HG03460 (cell line): ENCODE results near the gene APBB1IP.
"Not testable (repeated sequence)": the region's sequence is repeated elsewhere in the genome, so short reads cannot be mapped to it uniquely, and the experiment has no call there.

ENCODE experiments used
- ATAC-seq: cut with Tn5 transposase; IDR thresholded peaks from one replicate; pipeline ENCODE4 v1.9.1; 2021; ENCODE audit not compliant: unreplicated experiment

The APBB1IP gene

DNA sequence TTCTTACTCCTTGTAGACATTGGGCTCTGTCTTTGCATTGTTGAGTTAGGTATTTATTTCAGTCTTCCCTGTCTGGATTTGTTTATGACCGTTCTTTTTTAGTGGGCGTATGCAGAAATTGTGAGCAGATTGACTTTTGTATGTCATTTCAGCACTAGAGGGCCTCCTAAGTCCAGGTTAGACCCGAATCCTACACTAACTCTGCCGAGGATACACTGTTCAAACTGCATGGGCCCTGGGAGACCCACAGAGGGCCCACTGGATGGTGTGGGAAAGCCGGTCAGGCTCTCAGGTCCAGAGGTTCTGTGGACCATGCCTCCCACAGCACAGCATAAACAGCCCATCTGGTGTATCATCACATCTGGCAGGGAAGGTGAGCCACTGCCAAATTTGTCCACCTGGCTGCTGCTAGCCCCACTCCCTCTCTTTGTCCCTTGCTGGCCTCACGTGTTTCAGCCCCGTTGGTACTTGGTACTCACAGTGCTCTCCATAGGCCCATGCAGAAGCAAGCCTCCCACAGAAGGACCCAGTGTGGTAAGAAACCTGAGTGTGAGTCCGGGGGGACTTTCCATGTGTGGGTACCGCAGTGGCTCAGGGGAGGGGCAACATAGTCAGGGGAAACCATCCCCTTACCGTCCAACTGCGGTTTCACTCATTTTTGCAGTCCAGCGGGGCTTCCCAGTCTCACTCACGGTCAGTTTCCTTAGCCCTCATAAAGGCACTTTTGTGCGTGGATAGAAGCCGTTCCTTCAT, 112.8 kb downstream of the APBB1IP start:
- no peak for ATAC-seq

GRCh38 chr10:26554246-26554645, 116.1 kb downstream of the APBB1IP start:
- ATAC-seq = no peak

DNA sequence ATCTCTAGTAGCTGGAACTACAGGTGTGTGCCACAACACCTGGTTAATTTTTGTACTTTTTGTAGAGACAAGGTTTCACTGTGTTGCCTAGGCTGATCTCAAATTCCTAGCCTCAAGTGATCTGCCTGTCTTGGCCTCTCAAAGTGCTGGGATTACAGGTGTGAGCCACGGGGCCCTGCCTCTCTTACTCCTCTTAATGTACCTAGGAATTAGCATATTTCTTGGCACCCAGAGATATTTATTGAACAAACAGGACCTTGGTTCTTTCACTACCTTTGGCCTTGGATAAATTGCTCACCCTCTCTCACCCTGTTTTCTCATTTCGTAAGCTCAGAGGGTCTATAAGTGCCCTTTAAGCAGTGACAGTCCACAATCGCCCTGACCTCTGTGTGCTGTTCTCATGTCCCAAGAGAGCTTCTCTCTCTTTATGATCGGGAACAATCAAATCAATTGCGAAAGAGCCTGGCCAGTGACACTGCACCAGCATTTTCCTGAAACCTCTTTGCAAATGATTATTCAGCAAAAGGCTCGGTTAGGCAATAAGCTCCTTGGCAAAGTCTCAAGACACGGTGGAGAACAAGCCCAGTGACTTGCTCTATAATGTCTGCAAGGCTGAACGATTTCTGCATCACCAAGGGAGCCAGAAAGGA, 117.7 kb downstream of the APBB1IP start:
- ATAC-seq = no peak

DNA sequence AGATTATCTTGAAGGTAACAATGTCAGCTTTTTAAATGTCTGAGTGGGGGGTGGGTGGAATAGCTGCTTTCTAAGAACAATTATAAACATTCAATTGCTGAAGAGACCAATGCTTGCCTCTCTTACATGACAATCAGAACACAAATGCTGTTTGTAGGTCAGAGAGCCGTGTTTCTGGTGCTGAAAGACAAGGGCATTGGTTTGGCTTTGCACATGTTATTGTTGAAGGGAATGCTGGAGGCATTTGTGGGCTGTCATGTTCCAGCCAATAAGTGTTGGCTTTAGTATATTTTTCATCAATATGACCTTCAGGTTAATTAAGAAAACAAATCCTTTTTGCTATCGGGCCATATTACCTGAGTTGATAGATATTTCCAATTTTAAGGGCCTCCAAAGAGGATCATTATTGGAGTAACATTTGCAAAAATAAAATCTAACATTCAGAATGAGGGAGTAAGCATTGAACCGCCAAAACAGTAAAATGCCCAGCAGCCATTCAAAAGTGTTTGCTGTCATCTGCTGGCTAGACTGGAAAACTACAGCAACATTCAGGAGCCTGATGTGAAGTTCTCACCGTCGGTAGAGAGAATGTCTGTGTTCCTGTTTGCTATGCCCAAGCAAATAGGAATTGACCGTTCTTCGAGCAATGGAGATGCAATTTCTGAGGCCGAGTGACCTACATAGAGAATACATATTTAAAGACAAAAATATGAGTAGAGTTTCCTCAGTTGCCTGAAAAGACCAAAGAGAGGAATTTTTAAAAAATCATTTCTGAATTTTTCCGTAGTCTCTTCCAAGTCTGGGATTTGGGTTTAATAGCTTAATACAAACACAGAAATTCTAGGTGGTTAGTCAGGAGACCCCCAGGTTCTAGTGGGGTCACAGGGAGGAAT, 118.9 kb downstream of the APBB1IP start:
- ATAC-seq = no peak

DNA sequence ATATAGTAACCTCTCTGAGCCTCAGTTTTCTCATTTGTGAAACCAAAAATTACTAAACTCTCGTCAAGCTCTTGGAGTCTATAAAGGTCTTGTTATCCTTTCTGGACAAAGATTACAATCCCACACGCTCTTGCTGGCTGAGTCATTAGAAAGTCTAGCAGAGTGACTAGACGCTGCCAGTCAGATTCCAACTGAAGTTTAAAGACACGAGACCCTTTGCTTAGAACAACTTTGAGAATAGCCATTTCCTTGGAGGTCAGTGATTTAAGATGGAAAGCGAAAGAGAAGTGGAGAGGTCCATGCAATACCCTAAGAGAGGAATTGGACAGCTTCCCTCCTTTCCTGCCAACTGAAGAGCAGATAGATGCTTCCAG, 119.5 kb downstream of the APBB1IP start:
- ATAC-seq = no peak

DNA sequence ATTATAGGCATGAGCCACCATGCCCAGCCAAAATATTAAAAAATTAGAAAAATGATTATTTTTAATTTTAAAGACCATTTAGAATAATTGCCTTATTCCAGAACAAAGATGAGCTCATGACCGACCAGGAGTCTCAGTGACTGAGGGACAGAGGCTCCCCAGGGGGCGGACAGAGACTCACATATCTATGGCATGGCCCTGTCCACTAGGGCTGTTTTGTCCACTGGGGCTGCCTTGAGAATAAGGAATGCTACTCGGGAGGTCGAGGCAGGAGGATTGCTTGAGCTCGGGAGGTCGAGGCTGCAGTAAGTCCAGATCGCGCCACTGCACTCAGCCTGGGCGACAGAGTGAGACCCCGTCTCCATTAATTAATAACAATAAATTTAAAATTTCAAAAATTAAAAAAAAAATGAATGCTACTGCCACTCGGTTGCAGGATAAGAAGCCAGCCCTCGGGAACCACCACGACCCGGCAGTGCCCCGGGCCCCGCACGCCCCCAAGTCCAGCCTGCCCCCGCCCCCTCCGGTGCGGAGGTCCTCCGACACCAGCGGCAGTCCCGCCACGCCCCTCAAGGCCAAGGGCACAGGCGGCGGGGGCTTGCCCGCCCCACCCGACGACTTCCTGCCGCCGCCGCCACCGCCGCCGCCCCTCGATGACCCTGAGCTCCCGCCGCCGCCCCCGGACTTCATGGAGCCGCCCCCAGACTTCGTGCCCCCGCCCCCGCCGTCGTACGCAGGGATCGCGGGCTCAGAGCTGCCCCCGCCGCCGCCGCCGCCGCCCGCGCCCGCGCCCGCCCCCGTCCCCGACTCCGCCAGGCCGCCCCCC, 128.6 kb downstream of the APBB1IP start:
- no peak for ATAC-seq

DNA sequence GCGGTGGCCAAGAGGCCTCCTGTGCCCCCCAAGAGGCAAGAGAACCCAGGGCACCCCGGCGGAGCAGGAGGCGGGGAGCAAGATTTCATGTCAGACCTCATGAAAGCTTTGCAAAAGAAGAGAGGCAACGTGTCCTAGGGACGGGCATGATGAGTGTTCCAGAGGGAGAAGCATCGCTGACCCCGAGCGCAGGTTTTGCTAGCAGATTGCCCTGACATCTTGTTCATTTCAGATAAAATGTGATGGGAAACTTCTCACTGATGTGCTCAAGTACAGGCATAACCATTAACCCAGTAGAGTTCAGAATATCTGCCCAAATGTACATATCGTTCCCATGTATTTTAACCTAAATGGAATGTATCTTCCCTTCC, 129.2 kb downstream of the APBB1IP start:
- no peak for ATAC-seq

DNA sequence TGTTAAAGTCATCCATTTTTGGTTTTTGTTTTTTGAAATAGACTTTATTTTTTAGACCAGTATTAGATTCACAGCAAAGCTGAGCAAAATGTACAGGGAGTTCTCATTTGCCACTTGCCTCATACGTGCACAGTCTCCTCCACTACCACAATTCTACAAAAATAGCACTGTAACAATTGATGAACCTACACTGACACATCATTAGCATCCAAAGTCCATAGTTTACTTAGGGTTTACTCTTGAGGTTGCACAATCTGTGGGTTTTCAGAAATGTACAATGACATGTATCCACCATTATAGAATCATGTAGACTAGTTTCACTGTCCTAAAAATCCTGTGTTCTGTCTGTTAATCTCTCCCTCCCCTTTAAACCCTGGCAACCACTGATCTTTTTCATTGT, 133.5 kb downstream of the APBB1IP start:
- no peak for ATAC-seq

- no peak for ATAC-seq
Measured at GRCh38 chr10:26573674-26574073, 135.5 kb downstream of the APBB1IP start.

DNA sequence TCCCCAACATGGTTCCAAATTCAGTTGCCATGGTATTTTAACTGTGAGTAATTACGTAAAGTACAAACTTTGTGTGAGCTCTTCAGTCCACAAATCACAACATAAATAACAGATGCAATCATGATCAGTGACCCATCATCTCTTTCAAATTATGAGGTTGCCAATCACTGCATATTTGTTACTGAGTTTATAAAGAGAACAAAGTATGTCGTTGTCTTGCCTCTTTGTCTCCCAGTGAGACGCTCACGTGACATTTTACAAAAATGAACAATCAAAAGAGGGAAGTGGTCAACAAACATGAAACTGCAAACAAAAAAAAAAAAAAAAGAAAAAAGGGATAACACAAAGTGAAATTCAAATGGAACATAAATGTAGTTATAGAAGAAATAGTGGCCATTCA, 136.6 kb downstream of the APBB1IP start:
- peak; percentile 76 for ATAC-seq

DNA sequence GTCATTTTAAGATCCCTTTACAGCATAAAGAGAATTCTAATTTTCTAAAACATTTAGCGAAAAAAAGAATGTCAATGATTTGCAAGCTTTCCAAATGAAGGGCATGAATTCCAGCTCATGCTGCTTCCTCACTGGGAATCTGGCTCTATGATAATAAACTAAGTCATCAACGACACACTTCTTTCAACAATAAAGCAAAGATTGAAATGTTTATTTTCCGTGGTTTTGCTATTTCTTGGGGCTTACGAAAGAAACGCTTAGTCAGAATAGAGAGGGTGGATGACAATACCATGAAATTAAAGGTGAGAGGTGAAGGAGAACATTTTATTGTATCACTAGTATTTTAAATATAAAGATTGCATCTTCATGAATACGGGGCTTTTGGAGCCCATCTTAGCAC, 140.2 kb downstream of the APBB1IP start:
- ATAC-seq = not testable (repeated sequence)

- ATAC-seq = no peak
Measured at GRCh38 chr10:26579256-26580063, 141.3 kb downstream of the APBB1IP start.

DNA sequence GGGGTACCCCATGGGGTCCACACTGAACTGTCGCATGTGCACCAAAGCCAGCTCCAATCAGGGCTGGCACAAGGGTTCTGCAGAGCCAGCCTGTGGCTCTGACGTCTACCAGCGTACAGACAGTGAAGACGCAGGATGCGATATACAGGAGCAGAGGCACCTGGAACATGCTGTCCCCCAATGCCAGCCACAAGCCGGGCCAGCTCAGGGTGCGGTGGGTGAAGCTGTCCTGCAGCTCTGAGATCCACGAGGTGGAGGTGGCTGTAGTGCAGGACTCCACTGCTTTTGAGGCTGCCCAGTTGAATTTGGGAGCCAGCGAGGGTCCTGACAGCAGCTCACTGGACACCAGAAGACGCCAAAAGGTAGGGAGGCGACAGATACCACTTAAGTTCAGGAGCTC, 148.1 kb downstream of the APBB1IP start:
- ATAC-seq = no peak

GRCh38 chr10:26588611-26589010, 150.5 kb downstream of the APBB1IP start:
- ATAC-seq = no peak

DNA sequence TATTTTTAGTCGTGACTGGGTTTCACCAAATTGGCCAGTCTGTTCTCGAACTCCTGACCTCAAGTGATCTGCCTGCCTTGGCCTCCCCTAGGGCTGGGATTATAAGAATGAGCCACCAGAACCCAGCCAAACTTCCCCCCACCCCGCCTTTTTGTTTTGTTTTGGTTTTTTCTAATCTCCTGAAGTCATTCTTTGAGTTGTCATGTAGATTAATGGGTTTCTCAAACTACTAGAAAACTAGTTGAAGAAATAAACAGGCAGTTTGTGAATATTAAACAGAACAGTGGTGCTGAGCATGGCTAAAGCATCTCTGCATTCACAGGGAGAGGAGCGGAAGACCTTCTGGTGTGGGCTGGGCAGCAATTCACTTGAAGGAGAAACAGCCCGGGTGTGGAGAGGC, 151.7 kb downstream of the APBB1IP start:
- not testable (repeated sequence) for ATAC-seq

DNA sequence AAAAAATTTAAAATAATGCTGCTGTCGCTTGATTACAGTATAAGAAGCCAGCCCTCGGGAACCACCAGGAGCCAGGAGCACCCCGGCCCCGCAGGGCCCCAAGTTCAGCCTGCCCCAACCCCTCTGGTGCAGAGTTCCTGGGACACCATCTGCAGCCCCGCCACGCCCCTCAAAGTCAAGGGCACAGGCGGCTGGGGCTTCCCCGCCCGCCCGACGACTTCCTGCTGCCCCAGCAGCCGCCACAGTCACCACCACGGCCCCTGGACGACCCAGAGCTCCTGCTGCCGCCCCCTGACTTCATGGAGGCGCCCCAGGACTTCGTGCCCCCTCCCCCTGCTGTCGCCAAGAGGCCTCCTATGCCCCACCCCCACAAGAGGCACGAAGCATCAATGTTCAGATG, 155.8 kb downstream of the APBB1IP start:
- ATAC-seq = no peak

DNA sequence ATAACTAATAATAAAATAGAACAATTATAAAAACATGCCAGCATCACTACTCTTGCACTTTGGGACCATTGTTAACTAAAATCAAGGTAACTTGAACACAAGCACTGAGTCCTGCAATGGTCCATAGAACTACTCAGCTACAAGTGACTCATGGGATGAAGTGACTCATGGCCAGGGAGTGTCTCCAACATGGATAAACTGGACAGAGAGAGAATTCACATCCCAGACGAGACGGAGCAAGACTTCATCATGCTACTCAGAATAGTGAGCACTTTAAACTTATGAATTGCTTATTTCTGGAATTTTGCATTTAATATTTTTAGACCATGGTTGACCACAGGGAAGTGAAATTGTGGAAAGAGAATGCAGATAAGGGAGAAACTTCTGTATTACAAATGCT, 165.1 kb downstream of the APBB1IP start:
- ATAC-seq = not testable (repeated sequence)

DNA sequence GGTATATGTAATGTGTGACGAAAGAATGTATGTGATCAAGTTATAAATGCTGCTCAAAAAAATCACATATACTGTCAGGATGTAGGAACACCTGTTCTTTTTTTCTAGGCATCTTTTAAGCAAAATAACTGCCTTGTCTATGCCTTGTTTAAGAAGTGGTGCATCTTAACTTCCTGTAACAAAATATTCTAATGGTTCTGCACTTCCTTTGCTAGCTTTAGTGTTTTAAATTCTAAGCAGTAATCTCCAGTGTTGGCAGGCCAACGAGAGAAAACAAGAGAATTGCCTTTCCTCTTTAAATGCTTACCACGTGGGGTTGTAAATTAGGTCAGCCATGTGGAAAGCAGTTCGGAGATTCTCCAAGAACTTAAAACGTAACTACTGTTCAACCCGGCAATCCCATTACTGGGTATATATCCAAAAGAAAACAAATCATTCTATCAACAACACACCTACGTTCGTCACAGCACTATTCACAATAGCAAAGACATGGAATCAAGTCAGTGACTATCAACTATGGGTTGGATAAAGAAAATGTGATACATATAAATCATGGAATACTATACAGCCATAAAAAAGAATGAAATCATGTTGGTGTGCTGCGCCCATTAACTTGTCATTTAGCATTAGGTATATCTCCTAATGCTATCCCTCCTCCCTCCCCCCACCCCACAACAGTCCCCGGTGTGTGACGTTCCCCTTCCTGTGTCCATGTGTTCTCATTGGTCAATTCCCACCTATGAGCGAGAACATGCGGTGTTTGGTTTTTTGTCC, 166.4 kb downstream of the APBB1IP start:
- not testable (repeated sequence) for ATAC-seq

GRCh38 chr10:26606389-26606877, 168.3 kb downstream of the APBB1IP start:
- ATAC-seq = peak; percentile 62
